HCT116 (cell line): ENCODE measurements around the gene FNDC3B. TPM values are rescaled to one million over a fixed set of nuclear protein-coding genes. Genes with fewer than 3 reads are reported as not detected.

Source experiments
- ATAC-seq: fragments of 200-7000 bp; cut with Tn5 transposase; 2 replicates; pipeline ENCODE4 v1.9.1; 2020; ENCODE audit warnings: mild to moderate bottlenecking, moderate library complexity
- BruUV-seq: library from RNA; stranded (reverse); fragments of 400-500 nt; replicated peaks from 2 replicates; lab custom pipeline; 2021; lab: Mats Ljungman, UMichigan
- CTCF ChIA-PET: fragments of 300-600 bp; sonication (Branson Sonifier 250); formaldehyde crosslinking; loops from one replicate; lab custom pipeline; 2021; ENCODE audit warnings: antibody characterized with exemption; lab: Charles Lee
- POLR2A ChIA-PET: fragments of 300-600, 350-600 bp; sonication (Branson Sonifier 250); formaldehyde crosslinking; loops from one replicate; lab custom pipeline; 2021; ENCODE audit warnings: antibody characterized with exemption; lab: Charles Lee
- RAD21 ChIA-PET, 2 experiments: fragments of 300-600 bp; sonication (Branson Sonifier 250); formaldehyde crosslinking; loops; one replicate each; lab custom pipeline; 2023; ENCODE audit warnings: low total read pairs in 2 of 2; ENCODE audit not compliant: uncharacterized antibody in 2 of 2, unreplicated experiment in 2 of 2, low non-redundant PET in 1 of 2; lab: Charles Lee
- DNase-seq: peaks from one replicate; pipeline ENCODE4 v3.0.0-alpha.2; 2010; ENCODE audit warnings: low read depth, low spot score
- H2AFZ ChIP-seq: fragments of 200-600 bp; shearing (Covaris generic), sonication (generic); 2 replicates; pipeline ENCODE4 v1.6.1; 2017; ENCODE audit warnings: low read depth, mixed run types, mixed read lengths, antibody characterized with exemption, low read length; ENCODE audit not compliant: poor library complexity, severe bottlenecking
- H3K27ac ChIP-seq: 2 replicates; pipeline ENCODE4 v1.5.1; 2012; ENCODE audit warnings: low read depth, low read length
- H3K27me3 ChIP-seq: fragments of 200-600 bp; sonication (generic); 2 replicates; pipeline ENCODE4 v1.6.1; 2016; ENCODE audit warnings: mixed run types, low read length, mixed read lengths; ENCODE audit not compliant: insufficient read depth
- H3K36me3 ChIP-seq, 2 experiments: fragments of 200-500 bp in 1 of 2; fragments of 200-600 bp in 1 of 2; sonication (Bioruptor generic) in 1 of 2; sonication (generic) in 1 of 2; 2 replicates each; pipeline versions ENCODE4 v1.5.1 to v1.6.1; 2014 to 2016; ENCODE audit warnings: low read length in 2 of 2, inconsistent platforms in 1 of 2, mixed read lengths in 1 of 2, mixed run types in 1 of 2; ENCODE audit not compliant: insufficient read depth in 2 of 2, control insufficient read depth in 1 of 2
- H3K4me1 ChIP-seq, 2 experiments: fragments of 200-600 bp in 1 of 2; sonication (generic) in 1 of 2; 2 replicates each; pipeline versions ENCODE4 v1.5.1 to v1.6.1; 2012 to 2017; ENCODE audit warnings: low read length in 2 of 2, inconsistent platforms in 1 of 2, mild to moderate bottlenecking in 1 of 2, mixed read lengths in 1 of 2, mixed run types in 1 of 2, moderate library complexity in 1 of 2; ENCODE audit not compliant: insufficient read depth in 2 of 2, control insufficient read depth in 1 of 2
- H3K4me2 ChIP-seq: fragments of 200-600 bp; sonication (generic); 2 replicates; pipeline ENCODE4 v1.6.1; 2017; ENCODE audit warnings: mixed run types, low read length, mixed read lengths
- H3K4me3 ChIP-seq, 2 experiments: fragments of 200-600 bp in 1 of 2; sonication (generic) in 1 of 2; replicated peaks in 1 of 2; 2 replicates each; pipeline ENCODE4 v1.5.1; 2011 to 2016; ENCODE audit warnings: low read length in 2 of 2, control low read depth in 1 of 2, low read depth in 1 of 2, mild to moderate bottlenecking in 1 of 2, mixed read lengths in 1 of 2, mixed run types in 1 of 2
- H3K79me2 ChIP-seq: fragments of 200-600 bp; sonication (generic); 2 replicates; pipeline ENCODE4 v1.6.1; 2017; ENCODE audit warnings: mild to moderate bottlenecking, mixed run types, low read length, moderate library complexity, mixed read lengths; ENCODE audit not compliant: insufficient read depth
- H3K9ac ChIP-seq: fragments of 200-600 bp; sonication (generic); 2 replicates; pipeline ENCODE4 v1.6.1; 2016; ENCODE audit warnings: low read length, mixed read lengths
- H3K9me2 ChIP-seq: fragments of 200-600 bp; sonication (generic), shearing (Covaris generic); 2 replicates; pipeline ENCODE4 v1.6.1; 2017; ENCODE audit warnings: mixed run types, mild to moderate bottlenecking, moderate library complexity; ENCODE audit not compliant: insufficient read depth
- H3K9me3 ChIP-seq, 2 experiments: fragments of 200-500 bp in 1 of 2; fragments of 200-600 bp in 1 of 2; sonication (Bioruptor generic) in 1 of 2; sonication (generic) in 1 of 2; 2 replicates each; pipeline ENCODE4 v1.6.1; 2014 to 2017; ENCODE audit warnings: low read length in 2 of 2, mixed read lengths in 2 of 2, inconsistent platforms in 1 of 2, low read depth in 1 of 2, mild to moderate bottlenecking in 1 of 2, mixed run types in 1 of 2, moderate library complexity in 1 of 2; ENCODE audit not compliant: control insufficient read depth in 1 of 2, insufficient read depth in 1 of 2
- H4K20me1 ChIP-seq: fragments of 200-600 bp; sonication (generic), shearing (Covaris generic); 2 replicates; pipeline ENCODE4 v1.6.1; 2017; ENCODE audit warnings: mixed run types, mild to moderate bottlenecking, moderate library complexity; ENCODE audit not compliant: insufficient read depth
- EGR1 ChIP-seq: IDR thresholded peaks from 2 replicates; pipeline ENCODE4 v1.6.1; 2012; ENCODE audit warnings: low read depth
- ELF1 ChIP-seq: IDR thresholded peaks from 2 replicates; pipeline ENCODE4 v1.6.1; 2012; ENCODE audit warnings: low read depth, borderline replicate concordance
- EZH2 ChIP-seq: fragments of 200-600 bp; sonication (generic); IDR thresholded peaks from 2 replicates; pipeline ENCODE4 v1.6.1; 2017; ENCODE audit warnings: antibody characterized with exemption, mixed run types
- EZH2phosphoT487 ChIP-seq: fragments of 200-600 bp; IDR thresholded peaks from 2 replicates; pipeline ENCODE4 v1.6.1; 2018; ENCODE audit warnings: antibody characterized with exemption, borderline replicate concordance
- JUND ChIP-seq: IDR thresholded peaks from 2 replicates; pipeline ENCODE4 v1.6.1; 2012
- POLR2A ChIP-seq: IDR thresholded peaks from 2 replicates; pipeline ENCODE4 v1.7.0; 2011; ENCODE audit warnings: borderline replicate concordance; ENCODE audit not compliant: insufficient read depth, insufficient read length; ENCODE audit errors: extremely low read depth
- RAD21 ChIP-seq: IDR thresholded peaks from 2 replicates; pipeline ENCODE4 v1.6.1; 2012; ENCODE audit warnings: low read depth, mild to moderate bottlenecking
- SIN3A ChIP-seq: IDR thresholded peaks from 2 replicates; pipeline ENCODE4 v1.6.1; 2012; ENCODE audit warnings: low read depth
- SRF ChIP-seq: IDR thresholded peaks from 2 replicates; pipeline ENCODE4 v1.6.1; 2012; ENCODE audit warnings: low read depth
- YY1 ChIP-seq: IDR thresholded peaks from 2 replicates; pipeline ENCODE4 v1.6.1; 2011; ENCODE audit warnings: low read length, low read depth, moderate library complexity, mild to moderate bottlenecking; ENCODE audit not compliant: insufficient replicate concordance; ENCODE audit errors: extremely low read depth
- ZFX ChIP-seq: fragments of 450-650 bp; IDR thresholded peaks from 2 replicates; pipeline ENCODE4 v1.6.1; 2017
- intact Hi-C: fragments of 100-400 bp; cut with micrococcal nuclease; formaldehyde crosslinking; loops from 2 replicates; pipeline ENCODE4 v1.10.0; 2022
- total RNA-seq: library from RNA; stranded (reverse); gene quantifications from one replicate; pipeline ENCODE4 v1.2.1, GENCODE V29; 2021; ENCODE audit not compliant: unreplicated experiment
- TF ChIP-seq, protein P1 (sequence below): IDR thresholded peaks from 2 replicates; pipeline ENCODE4 v1.6.1; 2012
- TF ChIP-seq, protein P2 (sequence below): IDR thresholded peaks from 2 replicates; pipeline ENCODE4 v1.6.1; 2012
- TF ChIP-seq, protein P3 (sequence below), 3 experiments: fragments of 200-600 bp in 1 of 3; sonication (generic) in 1 of 3; IDR thresholded peaks in 2 of 3; conservative IDR thresholded peaks in 1 of 3; 2 replicates each; pipeline ENCODE4 v1.5.1; 2012 to 2017; ENCODE audit warnings: low read depth in 2 of 3, low read length in 2 of 3, antibody characterized with exemption in 1 of 3, borderline replicate concordance in 1 of 3, control low read depth in 1 of 3, mild to moderate bottlenecking in 1 of 3, mixed read lengths in 1 of 3, mixed run types in 1 of 3, moderate library complexity in 1 of 3; ENCODE audit not compliant: insufficient read depth in 1 of 3
- TF ChIP-seq, protein P4 (sequence below): IDR thresholded peaks from 2 replicates; pipeline ENCODE4 v1.6.1; 2012; ENCODE audit warnings: low read depth
- TF ChIP-seq, protein P5 (sequence below): IDR thresholded peaks from 2 replicates; pipeline ENCODE4 v1.6.1; 2011; ENCODE audit warnings: mild to moderate bottlenecking, low read length, moderate library complexity; ENCODE audit not compliant: insufficient replicate concordance; ENCODE audit errors: extremely low read depth

The FNDC3B gene
- total RNA-seq, 1 experiment from 2014 or later = 45.7 TPM

DNA sequence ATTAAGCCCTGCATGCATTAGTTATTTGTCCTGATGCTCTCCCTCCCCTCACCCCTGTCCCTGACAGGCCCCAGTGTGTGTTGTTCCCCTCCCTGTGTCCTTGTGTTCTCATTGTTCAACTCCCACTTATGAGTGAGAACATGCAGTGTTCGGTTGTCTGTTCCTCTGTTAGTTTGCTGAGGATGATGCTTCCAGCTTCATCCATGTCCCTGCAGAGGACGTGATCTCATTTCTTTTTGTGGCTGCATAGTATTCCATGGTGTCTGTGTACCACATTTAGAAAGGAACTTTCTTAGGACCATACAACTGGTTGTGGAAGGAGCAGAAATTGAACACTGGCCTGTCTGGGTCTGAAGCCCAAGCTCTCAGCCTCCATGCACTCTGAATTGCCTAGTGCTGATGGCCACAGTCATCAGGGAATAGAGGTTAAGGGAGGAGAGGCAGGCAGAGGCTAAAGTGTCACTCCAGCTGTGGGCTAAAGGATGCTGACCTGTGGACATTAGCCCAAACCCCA is 138.5 kb downstream of the FNDC3B start (continued):
- TF ChIP-seq, protein P1, sequence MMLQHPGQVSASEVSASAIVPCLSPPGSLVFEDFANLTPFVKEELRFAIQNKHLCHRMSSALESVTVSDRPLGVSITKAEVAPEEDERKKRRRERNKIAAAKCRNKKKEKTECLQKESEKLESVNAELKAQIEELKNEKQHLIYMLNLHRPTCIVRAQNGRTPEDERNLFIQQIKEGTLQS = no peak
- TF ChIP-seq, protein P2, sequence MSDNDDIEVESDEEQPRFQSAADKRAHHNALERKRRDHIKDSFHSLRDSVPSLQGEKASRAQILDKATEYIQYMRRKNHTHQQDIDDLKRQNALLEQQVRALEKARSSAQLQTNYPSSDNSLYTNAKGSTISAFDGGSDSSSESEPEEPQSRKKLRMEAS = no peak
- no peak for TF ChIP-seq POLR2A
- no peak for TF ChIP-seq EGR1
- no peak for TF ChIP-seq EZH2phosphoT487
- TF ChIP-seq, all 23 proteins: peak for 0

DNA sequence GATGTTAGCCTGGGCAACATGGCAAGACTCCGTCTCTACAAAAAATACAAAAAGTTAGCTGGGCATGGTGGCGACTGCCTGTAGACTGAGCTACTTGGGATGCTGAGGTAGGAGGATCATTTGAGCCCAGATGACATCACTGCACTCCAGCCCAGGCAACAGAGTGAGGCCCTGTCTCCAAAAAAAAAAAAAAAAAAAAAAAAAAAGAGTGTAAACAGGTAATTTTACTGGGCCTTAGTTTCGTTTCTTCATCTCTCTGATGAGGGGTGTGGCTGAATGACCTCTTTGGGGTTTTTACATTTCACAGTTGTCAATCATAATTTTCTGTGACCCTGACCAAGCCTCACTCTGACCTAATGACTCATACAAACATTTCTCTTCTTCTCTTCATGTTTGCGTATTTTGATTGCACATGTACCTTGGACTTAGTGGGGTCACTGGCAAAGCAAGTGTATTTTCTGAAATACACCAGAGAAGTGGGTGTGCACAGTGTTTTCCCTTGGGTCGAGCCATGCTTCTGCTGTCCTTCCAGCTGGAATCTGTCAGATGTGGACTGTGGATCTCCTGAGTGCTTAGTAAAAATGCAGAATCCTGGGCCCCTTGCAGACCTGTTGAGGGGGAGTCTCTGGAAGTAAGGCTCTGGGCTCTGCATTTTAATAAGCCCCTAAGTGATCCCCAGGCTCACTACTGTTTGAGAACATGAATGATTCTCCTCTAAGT is 140.5 kb downstream of the FNDC3B start:
- H3K36me3 ChIP-seq = no peaks in the 10 kb centered on the region
- no peak overlapping the region for H2AFZ ChIP-seq
- H3K79me2 ChIP-seq = peaks cover 7% of the 10 kb centered on the region; the same call in 1 of the 2 replicates
- peak; percentile 22; the same call in 1 of the 2 replicates for ATAC-seq
- no peaks in the 10 kb centered on the region for H3K9me2 ChIP-seq
- H3K9me3 ChIP-seq = no peaks in the 10 kb centered on the region
- RAD21 ChIA-PET = no interaction called here
- TF ChIP-seq ELF1 = no peak
- TF ChIP-seq, protein P3, sequence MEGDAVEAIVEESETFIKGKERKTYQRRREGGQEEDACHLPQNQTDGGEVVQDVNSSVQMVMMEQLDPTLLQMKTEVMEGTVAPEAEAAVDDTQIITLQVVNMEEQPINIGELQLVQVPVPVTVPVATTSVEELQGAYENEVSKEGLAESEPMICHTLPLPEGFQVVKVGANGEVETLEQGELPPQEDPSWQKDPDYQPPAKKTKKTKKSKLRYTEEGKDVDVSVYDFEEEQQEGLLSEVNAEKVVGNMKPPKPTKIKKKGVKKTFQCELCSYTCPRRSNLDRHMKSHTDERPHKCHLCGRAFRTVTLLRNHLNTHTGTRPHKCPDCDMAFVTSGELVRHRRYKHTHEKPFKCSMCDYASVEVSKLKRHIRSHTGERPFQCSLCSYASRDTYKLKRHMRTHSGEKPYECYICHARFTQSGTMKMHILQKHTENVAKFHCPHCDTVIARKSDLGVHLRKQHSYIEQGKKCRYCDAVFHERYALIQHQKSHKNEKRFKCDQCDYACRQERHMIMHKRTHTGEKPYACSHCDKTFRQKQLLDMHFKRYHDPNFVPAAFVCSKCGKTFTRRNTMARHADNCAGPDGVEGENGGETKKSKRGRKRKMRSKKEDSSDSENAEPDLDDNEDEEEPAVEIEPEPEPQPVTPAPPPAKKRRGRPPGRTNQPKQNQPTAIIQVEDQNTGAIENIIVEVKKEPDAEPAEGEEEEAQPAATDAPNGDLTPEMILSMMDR (IDR thresholded peaks at IDR 0.05 in 2 of 3, conservative IDR thresholded peaks at IDR 0.05 in 1 of 3; ENCODE audit: borderline replicate concordance in 1 of 3, insufficient read depth in 1 of 3, low read depth in 2 of 3, low read length in 2 of 3) = no peak
- no peak for TF ChIP-seq EZH2
- TF ChIP-seq, protein P4, sequence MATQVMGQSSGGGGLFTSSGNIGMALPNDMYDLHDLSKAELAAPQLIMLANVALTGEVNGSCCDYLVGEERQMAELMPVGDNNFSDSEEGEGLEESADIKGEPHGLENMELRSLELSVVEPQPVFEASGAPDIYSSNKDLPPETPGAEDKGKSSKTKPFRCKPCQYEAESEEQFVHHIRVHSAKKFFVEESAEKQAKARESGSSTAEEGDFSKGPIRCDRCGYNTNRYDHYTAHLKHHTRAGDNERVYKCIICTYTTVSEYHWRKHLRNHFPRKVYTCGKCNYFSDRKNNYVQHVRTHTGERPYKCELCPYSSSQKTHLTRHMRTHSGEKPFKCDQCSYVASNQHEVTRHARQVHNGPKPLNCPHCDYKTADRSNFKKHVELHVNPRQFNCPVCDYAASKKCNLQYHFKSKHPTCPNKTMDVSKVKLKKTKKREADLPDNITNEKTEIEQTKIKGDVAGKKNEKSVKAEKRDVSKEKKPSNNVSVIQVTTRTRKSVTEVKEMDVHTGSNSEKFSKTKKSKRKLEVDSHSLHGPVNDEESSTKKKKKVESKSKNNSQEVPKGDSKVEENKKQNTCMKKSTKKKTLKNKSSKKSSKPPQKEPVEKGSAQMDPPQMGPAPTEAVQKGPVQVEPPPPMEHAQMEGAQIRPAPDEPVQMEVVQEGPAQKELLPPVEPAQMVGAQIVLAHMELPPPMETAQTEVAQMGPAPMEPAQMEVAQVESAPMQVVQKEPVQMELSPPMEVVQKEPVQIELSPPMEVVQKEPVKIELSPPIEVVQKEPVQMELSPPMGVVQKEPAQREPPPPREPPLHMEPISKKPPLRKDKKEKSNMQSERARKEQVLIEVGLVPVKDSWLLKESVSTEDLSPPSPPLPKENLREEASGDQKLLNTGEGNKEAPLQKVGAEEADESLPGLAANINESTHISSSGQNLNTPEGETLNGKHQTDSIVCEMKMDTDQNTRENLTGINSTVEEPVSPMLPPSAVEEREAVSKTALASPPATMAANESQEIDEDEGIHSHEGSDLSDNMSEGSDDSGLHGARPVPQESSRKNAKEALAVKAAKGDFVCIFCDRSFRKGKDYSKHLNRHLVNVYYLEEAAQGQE = no peak
- TF ChIP-seq, protein P5, sequence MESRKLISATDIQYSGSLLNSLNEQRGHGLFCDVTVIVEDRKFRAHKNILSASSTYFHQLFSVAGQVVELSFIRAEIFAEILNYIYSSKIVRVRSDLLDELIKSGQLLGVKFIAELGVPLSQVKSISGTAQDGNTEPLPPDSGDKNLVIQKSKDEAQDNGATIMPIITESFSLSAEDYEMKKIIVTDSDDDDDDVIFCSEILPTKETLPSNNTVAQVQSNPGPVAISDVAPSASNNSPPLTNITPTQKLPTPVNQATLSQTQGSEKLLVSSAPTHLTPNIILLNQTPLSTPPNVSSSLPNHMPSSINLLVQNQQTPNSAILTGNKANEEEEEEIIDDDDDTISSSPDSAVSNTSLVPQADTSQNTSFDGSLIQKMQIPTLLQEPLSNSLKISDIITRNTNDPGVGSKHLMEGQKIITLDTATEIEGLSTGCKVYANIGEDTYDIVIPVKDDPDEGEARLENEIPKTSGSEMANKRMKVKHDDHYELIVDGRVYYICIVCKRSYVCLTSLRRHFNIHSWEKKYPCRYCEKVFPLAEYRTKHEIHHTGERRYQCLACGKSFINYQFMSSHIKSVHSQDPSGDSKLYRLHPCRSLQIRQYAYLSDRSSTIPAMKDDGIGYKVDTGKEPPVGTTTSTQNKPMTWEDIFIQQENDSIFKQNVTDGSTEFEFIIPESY = no peak
- TF ChIP-seq POLR2A = no peak
- TF ChIP-seq EZH2phosphoT487 = no peak
- no peak for TF ChIP-seq ZFX
- no peak for TF ChIP-seq JUND
- no peak for TF ChIP-seq RAD21
- no peak for TF ChIP-seq SRF
- TF ChIP-seq SIN3A = no peak
- TF ChIP-seq YY1 = no peak
- H4K20me1 ChIP-seq = no peaks in the 10 kb centered on the region
- H3K4me3 ChIP-seq = no peak overlapping the region
- intact Hi-C loops = no loop called here
- no peak overlapping the region for H3K27ac ChIP-seq
- H3K4me2 ChIP-seq = no peak overlapping the region
- H3K27me3 ChIP-seq = no peaks in the 10 kb centered on the region
- DNase-seq = no peak
- no TSS peak for BruUV-seq
- POLR2A ChIA-PET = interaction anchor here (0.7 kb wide), 2 partner anchors 152 to 294 kb away, joined by 3 to 5 read pairs; no protein-coding TSS in a partner anchor
- H3K4me1 ChIP-seq = peaks cover 17 to 20% of the 10 kb centered on the region in 2 experiments; a peak in 3 of 4 replicates
- no peak overlapping the region for H3K9ac ChIP-seq
- CTCF ChIA-PET = no interaction called here
